Memory B cell (primary cell): ENCODE results near the gene MED8.

Source experiments
- ATAC-seq: fragments of 150-1000 bp; cut with Tn5 transposase; 2 replicates; pipeline ENCODE4 v1.10.0; 2021; ENCODE audit warnings: low read depth, mild to moderate bottlenecking, moderate library complexity
- DNase-seq, 2 donors: peaks; one replicate each; pipeline ENCODE4 v3.0.0; 2022; ENCODE audit warnings: low spot score in 2 of 2
- H3K27ac Mint-ChIP-seq: one replicate; pipeline ENCODE4 v1.8.0; 2022; ENCODE audit warnings: mild to moderate bottlenecking, moderate library complexity, mixed read lengths
- H3K27me3 Mint-ChIP-seq: one replicate; pipeline ENCODE4 v1.8.0; 2022; ENCODE audit warnings: mixed read lengths
- H3K36me3 Mint-ChIP-seq: one replicate; pipeline ENCODE4 v1.8.0; 2022; ENCODE audit warnings: mild to moderate bottlenecking, mixed read lengths
- H3K4me1 Mint-ChIP-seq: one replicate; pipeline ENCODE4 v1.8.0; 2022; ENCODE audit warnings: mixed read lengths
- H3K4me3 Mint-ChIP-seq: one replicate; pipeline ENCODE4 v1.8.0; 2022; ENCODE audit warnings: mild to moderate bottlenecking, moderate library complexity, mixed read lengths
- H3K9me3 Mint-ChIP-seq: one replicate; pipeline ENCODE4 v1.8.0; 2022; ENCODE audit warnings: mixed read lengths

Gene MED8

GRCh38 chr1:43351421-43352350, 37.9 kb downstream of the MED8 start:
- Mint-ChIP-seq H3K27me3 (no peaks in the 10 kb centered on the region), H3K27ac (peak overlapping the region; percentile 85), H3K4me1 (peaks cover 7% of the 10 kb centered on the region), H3K36me3 (peaks cover 2% of the 10 kb centered on the region), H3K9me3 (no peaks in the 10 kb centered on the region), H3K4me3 (no peak overlapping the region)
- ATAC-seq = no peak
- no peak for DNase-seq

GRCh38 chr1:43350976-43351375, 38.6 kb downstream of the MED8 start:
- Mint-ChIP-seq H3K27me3 (no peaks in the 10 kb centered on the region), H3K36me3 (peaks cover 2% of the 10 kb centered on the region), H3K27ac (peak overlapping the region; percentile 60), H3K4me3 (no peak overlapping the region), H3K9me3 (no peaks in the 10 kb centered on the region), H3K4me1 (peaks cover 7% of the 10 kb centered on the region)
- ATAC-seq (no peak), DNase-seq (no peak)

DNA sequence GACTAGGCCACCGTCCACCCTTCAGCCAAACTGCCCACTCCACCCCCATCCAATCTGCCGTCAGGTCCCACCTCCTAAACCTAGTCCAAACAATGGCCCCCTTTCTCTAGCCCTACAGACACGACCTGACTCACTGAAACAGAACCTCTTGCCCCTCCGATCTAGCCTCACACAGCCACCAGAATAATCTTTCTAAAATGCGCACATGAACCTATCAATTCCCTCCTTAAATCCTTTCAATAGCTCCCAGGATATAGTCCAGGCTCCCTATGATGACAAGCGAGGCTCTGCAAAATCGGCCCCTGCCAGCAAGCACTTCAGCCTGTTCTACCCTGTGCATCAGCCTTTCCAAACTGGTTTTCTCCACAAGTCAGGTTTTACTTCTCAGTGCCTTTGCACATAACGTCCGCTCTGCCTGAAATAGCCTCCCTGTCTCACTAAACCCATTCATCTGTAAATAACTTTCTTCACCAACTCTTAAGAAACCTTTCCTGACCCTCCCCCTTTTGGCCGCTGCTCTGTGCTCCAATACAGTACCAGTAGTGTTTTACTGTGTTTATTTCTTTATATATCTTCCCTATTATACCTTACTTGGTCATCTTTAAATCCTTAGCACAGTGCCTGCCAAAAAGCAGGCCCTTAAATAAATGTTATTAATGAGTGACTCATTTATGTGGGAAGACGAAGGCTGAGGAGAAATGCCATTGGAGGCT, 39.9 kb downstream of the MED8 start:
- peaks cover 7% of the 10 kb centered on the region for H3K4me1 Mint-ChIP-seq
- H3K36me3 Mint-ChIP-seq = peaks cover 2% of the 10 kb centered on the region
- peak overlapping the region; percentile 71 for H3K4me3 Mint-ChIP-seq
- no peaks in the 10 kb centered on the region for H3K9me3 Mint-ChIP-seq
- no peak for ATAC-seq
- H3K27me3 Mint-ChIP-seq = no peaks in the 10 kb centered on the region
- peak overlapping the region; percentile 95 for H3K27ac Mint-ChIP-seq
- DNase-seq = no peak

- ATAC-seq = peak; percentile 91
- Mint-ChIP-seq H3K27ac (peak overlapping the region; percentile 95), H3K9me3 (no peaks in the 10 kb centered on the region), H3K4me1 (peaks cover 7% of the 10 kb centered on the region), H3K27me3 (no peaks in the 10 kb centered on the region), H3K36me3 (no peaks in the 10 kb centered on the region), H3K4me3 (peak overlapping the region; percentile 71)
- DNase-seq = peak; percentile 72 to 74
These were observed 40.6 kb downstream of the MED8 start for GRCh38 chr1:43348809-43349593.

GRCh38 chr1:43348343-43348808, 41.2 kb downstream of the MED8 start:
- no peak for ATAC-seq
- Mint-ChIP-seq H3K9me3 (no peaks in the 10 kb centered on the region), H3K36me3 (peaks cover 3% of the 10 kb centered on the region), H3K4me1 (peaks cover 7% of the 10 kb centered on the region), H3K4me3 (peak overlapping the region; percentile 42), H3K27ac (peak overlapping the region; percentile 10), H3K27me3 (peaks cover 2% of the 10 kb centered on the region)
- no peak for DNase-seq

DNA sequence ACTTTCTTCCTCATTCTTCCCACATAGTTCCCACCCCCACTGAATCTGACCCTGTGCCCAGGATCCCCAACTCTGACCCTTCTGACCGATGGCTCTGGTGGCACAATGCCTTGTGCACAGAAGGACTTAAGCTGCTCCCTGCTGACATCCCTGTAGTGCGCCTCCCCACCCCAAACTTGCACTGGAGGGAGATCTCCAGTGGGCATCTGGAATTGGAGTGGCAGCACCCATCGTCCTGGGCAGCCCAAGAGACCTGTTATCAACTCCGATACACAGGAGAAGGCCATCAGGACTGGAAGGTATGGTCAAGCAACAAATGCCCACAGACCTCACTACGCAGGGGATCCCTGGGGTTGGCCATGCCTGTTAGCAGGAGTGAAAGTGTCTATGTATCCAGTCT, 43.0 kb downstream of the MED8 start:
- ATAC-seq = no peak
- no peak for DNase-seq
- Mint-ChIP-seq H3K27me3 (peaks cover 2% of the 10 kb centered on the region), H3K27ac (peak overlapping the region; percentile 51), H3K4me1 (peaks cover 7% of the 10 kb centered on the region), H3K4me3 (no peak overlapping the region), H3K36me3 (peaks cover 3% of the 10 kb centered on the region), H3K9me3 (no peaks in the 10 kb centered on the region)

DNA sequence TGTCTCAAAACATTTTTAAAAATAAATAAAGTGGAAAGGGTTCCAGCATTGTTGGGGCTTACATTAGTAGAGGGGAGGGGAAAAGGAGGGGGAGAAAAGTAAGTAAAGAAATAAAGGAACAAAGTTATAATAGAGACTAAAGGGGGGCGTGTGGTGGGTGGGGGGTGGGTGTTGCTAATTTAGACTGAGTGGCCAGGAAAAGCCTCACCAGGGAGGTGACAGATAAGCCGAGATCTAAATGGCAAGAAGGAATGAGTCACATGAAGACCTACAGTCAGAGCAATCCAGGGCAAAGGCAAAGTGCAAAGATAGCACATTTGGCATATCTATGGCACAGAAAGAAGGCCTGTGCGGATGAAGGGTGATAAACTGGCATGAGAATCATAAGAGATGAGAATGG, 44.5 kb downstream of the MED8 start:
- H3K4me3 Mint-ChIP-seq = no peak overlapping the region
- ATAC-seq (no peak), DNase-seq (no peak)
- H3K9me3 Mint-ChIP-seq = no peaks in the 10 kb centered on the region
- H3K27me3 Mint-ChIP-seq = peaks cover 2% of the 10 kb centered on the region
- H3K4me1 Mint-ChIP-seq = peaks cover 7% of the 10 kb centered on the region
- no peak overlapping the region for H3K27ac Mint-ChIP-seq
- peaks cover 5% of the 10 kb centered on the region for H3K36me3 Mint-ChIP-seq

- Mint-ChIP-seq H3K4me1 (peaks cover under 1% of the 10 kb centered on the region), H3K9me3 (no peaks in the 10 kb centered on the region), H3K36me3 (peaks cover 5% of the 10 kb centered on the region), H3K27ac (no peak overlapping the region), H3K4me3 (no peak overlapping the region), H3K27me3 (peaks cover 2% of the 10 kb centered on the region)
- no peak for DNase-seq
- no peak for ATAC-seq
These were observed 45.2 kb downstream of the MED8 start for GRCh38 chr1:43344267-43344850.

GRCh38 chr1:43340559-43340958, 49.0 kb downstream of the MED8 start:
- no peak for DNase-seq
- no peak overlapping the region for H3K27ac Mint-ChIP-seq
- H3K36me3 Mint-ChIP-seq = peaks cover 5% of the 10 kb centered on the region
- H3K9me3 Mint-ChIP-seq = no peaks in the 10 kb centered on the region
- no peaks in the 10 kb centered on the region for H3K4me1 Mint-ChIP-seq
- ATAC-seq = no peak
- H3K4me3 Mint-ChIP-seq = no peak overlapping the region
- peaks cover 5% of the 10 kb centered on the region for H3K27me3 Mint-ChIP-seq

GRCh38 chr1:43339584-43340232, 49.9 kb downstream of the MED8 start:
- H3K4me1 Mint-ChIP-seq = no peaks in the 10 kb centered on the region
- H3K9me3 Mint-ChIP-seq = no peaks in the 10 kb centered on the region
- DNase-seq = no peak
- peaks cover 5% of the 10 kb centered on the region for H3K27me3 Mint-ChIP-seq
- no peak for ATAC-seq
- no peak overlapping the region for H3K4me3 Mint-ChIP-seq
- no peak overlapping the region for H3K27ac Mint-ChIP-seq
- peaks cover 5% of the 10 kb centered on the region for H3K36me3 Mint-ChIP-seq

DNA sequence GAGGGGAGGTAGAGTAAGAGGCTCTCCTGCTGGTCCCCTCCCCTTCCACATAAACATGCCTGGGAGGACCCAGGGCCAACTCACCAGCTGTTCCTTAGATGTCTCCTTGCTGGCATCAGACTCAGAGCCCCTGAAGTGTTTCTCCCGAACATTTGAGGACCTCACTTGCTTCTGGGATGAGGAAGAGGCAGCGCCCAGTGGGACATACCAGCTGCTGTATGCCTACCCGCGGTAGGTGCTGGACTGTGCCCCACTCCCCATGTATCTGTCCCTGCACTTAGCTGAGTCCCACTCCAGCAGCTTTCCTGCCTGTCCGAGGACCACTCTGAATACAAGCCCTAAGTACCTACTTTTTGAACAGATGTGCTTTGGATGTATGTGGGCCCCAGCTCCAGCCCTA, 51.6 kb downstream of the MED8 start:
- no peak for DNase-seq
- peaks cover 2% of the 10 kb centered on the region for H3K36me3 Mint-ChIP-seq

GRCh38 chr1:43337588-43337987, 52.0 kb downstream of the MED8 start, which contains the start of gene MPL:
TSS of gene MPL (plus strand) at chr1:43337818. CDS start at chr1:43337849, 31 bp downstream.
- Mint-ChIP-seq H3K4me1 (no peaks in the 10 kb centered on the region), H3K27ac (no peak within 1 kb of the TSS), H3K27me3 (peaks cover 2% of the 10 kb centered on the region), H3K36me3 (peaks cover 2% of the 10 kb centered on the region), H3K4me3 (no peak within 1 kb of the TSS), H3K9me3 (no peaks in the 10 kb centered on the region)
- DNase-seq = no peak
- no peak for ATAC-seq

More for the DNA sequence above, 51.6 kb downstream of the MED8 start:
- no peak for ATAC-seq
- Mint-ChIP-seq H3K4me1 (no peaks in the 10 kb centered on the region), H3K27me3 (peaks cover 2% of the 10 kb centered on the region), H3K4me3 (no peak overlapping the region), H3K9me3 (no peaks in the 10 kb centered on the region), H3K27ac (no peak overlapping the region)
